ENCODE measurements around the gene PCDHGC3.

Gene PCDHGC3

GRCh38 chr5:141510160-141510559 is 34.4 kb downstream of the PCDHGC3 start:
- H3K27me3 ChIP-seq (ENCODE audit: low read length) = no peaks in the 10 kb centered on the region
- no peaks in the 10 kb centered on the region for H3K9me3 ChIP-seq (ENCODE audit: insufficient read depth, low read length)
- H3K79me2 ChIP-seq (ENCODE audit: insufficient read depth, low read length) = peaks cover 6% of the 10 kb centered on the region; the same call in 1 of the 2 replicates
- H3K36me3 ChIP-seq (ENCODE audit: low read length) = no peaks in the 10 kb centered on the region; the same call in 1 of the 2 replicates
- H4K20me1 ChIP-seq (ENCODE audit: low read depth, low read length) = no peaks in the 10 kb centered on the region
- no peaks in the 10 kb centered on the region for H3K9me2 ChIP-seq (replicated peaks; ENCODE audit: insufficient read depth, low read length)
- H2AFZ ChIP-seq (ENCODE audit: low read depth, low read length, severe bottlenecking) = no peak overlapping the region
- TF ChIP-seq CTCF (IDR thresholded peaks at IDR 0.05; ENCODE audit: insufficient read depth, low read length, poor library complexity, severe bottlenecking) = no peak
- TF ChIP-seq EZH2phosphoT487 (conservative IDR thresholded peaks at IDR 0.05; ENCODE audit: low read length) = no peak
- peak overlapping the region; percentile 87 for H3K4me2 ChIP-seq (ENCODE audit: low read depth, low read length, poor library complexity, severe bottlenecking)
- H3K9ac ChIP-seq (ENCODE audit: low read length) = peak overlapping the region; percentile 84
- H3K4me3 ChIP-seq (ENCODE audit: insufficient read depth, low read length, poor library complexity, severe bottlenecking) = peak overlapping the region; percentile 57
- peak overlapping the region; percentile 99 for H3K27ac ChIP-seq (ENCODE audit: low read depth, low read length)
- H3F3A ChIP-seq (ENCODE audit: insufficient read depth) = peaks cover 95% of the 10 kb centered on the region

- Histone ChIP-seq H3K27me3 (ENCODE audit: low read length) (no peaks in the 10 kb centered on the region), H3K9me2 (replicated peaks; ENCODE audit: insufficient read depth, low read length) (no peaks in the 10 kb centered on the region), H3K9ac (ENCODE audit: low read length) (peak overlapping the region; percentile 84), H3K36me3 (ENCODE audit: low read length) (no peaks in the 10 kb centered on the region; the same call in 1 of the 2 replicates), H3K27ac (ENCODE audit: low read depth, low read length) (peak overlapping the region; percentile 99), H2AFZ (ENCODE audit: low read depth, low read length, severe bottlenecking) (no peak overlapping the region), H3K4me2 (ENCODE audit: low read depth, low read length, poor library complexity, severe bottlenecking) (peak overlapping the region; percentile 87), H3K4me3 (ENCODE audit: insufficient read depth, low read length, poor library complexity, severe bottlenecking) (peak overlapping the region; percentile 57), H3K79me2 (ENCODE audit: insufficient read depth, low read length) (no peaks in the 10 kb centered on the region; the same call in 1 of the 2 replicates), H4K20me1 (ENCODE audit: low read depth, low read length) (no peaks in the 10 kb centered on the region), H3F3A (ENCODE audit: insufficient read depth) (peaks cover 95% of the 10 kb centered on the region), H3K9me3 (ENCODE audit: insufficient read depth, low read length) (no peaks in the 10 kb centered on the region)
- no peak for TF ChIP-seq CTCF (IDR thresholded peaks at IDR 0.05; ENCODE audit: insufficient read depth, low read length, poor library complexity, severe bottlenecking)
- TF ChIP-seq EZH2phosphoT487 (conservative IDR thresholded peaks at IDR 0.05; ENCODE audit: low read length) = no peak
Measured at GRCh38 chr5:141510850-141511601, 35.3 kb downstream of the PCDHGC3 start.

GRCh38 chr5:141511771-141512325 is 36.1 kb downstream of the PCDHGC3 start:
- peaks cover 95% of the 10 kb centered on the region for H3F3A ChIP-seq (ENCODE audit: insufficient read depth)
- no peaks in the 10 kb centered on the region for H3K9me3 ChIP-seq (ENCODE audit: insufficient read depth, low read length)
- H3K36me3 ChIP-seq (ENCODE audit: low read length) = no peaks in the 10 kb centered on the region; the same call in 1 of the 2 replicates
- peak overlapping the region; percentile 87 for H3K4me2 ChIP-seq (ENCODE audit: low read depth, low read length, poor library complexity, severe bottlenecking)
- H3K27me3 ChIP-seq (ENCODE audit: low read length) = no peaks in the 10 kb centered on the region
- no peak for TF ChIP-seq EZH2phosphoT487 (conservative IDR thresholded peaks at IDR 0.05; ENCODE audit: low read length)
- no peak for TF ChIP-seq CTCF (IDR thresholded peaks at IDR 0.05; ENCODE audit: insufficient read depth, low read length, poor library complexity, severe bottlenecking)
- H4K20me1 ChIP-seq (ENCODE audit: low read depth, low read length) = no peaks in the 10 kb centered on the region
- no peaks in the 10 kb centered on the region; the same call in 1 of the 2 replicates for H3K79me2 ChIP-seq (ENCODE audit: insufficient read depth, low read length)
- no peaks in the 10 kb centered on the region for H3K9me2 ChIP-seq (replicated peaks; ENCODE audit: insufficient read depth, low read length)
- H2AFZ ChIP-seq (ENCODE audit: low read depth, low read length, severe bottlenecking) = no peak overlapping the region
- H3K9ac ChIP-seq (ENCODE audit: low read length) = peak overlapping the region; percentile 84
- peak overlapping the region; percentile 99 for H3K27ac ChIP-seq (ENCODE audit: low read depth, low read length)
- peak overlapping the region; percentile 14 for H3K4me3 ChIP-seq (ENCODE audit: insufficient read depth, low read length, poor library complexity, severe bottlenecking)
